ENCODE data around the gene PAGE2. TPM values are rescaled to one million over a fixed set of nuclear protein-coding genes. Genes with fewer than 3 reads are reported as not detected.

Gene PAGE2, protein sequence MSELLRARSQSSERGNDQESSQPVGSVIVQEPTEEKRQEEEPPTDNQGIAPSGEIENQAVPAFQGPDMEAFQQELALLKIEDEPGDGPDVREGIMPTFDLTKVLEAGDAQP
- total RNA-seq, result not detected

GRCh38 chrX:55088795-55089489 is at the start of gene PAGE2:
Gene PAGE2, plus strand, starts transcription at chrX:55089018. Its CDS starts 1,003 bp downstream, at chrX:55090021.

DNA sequence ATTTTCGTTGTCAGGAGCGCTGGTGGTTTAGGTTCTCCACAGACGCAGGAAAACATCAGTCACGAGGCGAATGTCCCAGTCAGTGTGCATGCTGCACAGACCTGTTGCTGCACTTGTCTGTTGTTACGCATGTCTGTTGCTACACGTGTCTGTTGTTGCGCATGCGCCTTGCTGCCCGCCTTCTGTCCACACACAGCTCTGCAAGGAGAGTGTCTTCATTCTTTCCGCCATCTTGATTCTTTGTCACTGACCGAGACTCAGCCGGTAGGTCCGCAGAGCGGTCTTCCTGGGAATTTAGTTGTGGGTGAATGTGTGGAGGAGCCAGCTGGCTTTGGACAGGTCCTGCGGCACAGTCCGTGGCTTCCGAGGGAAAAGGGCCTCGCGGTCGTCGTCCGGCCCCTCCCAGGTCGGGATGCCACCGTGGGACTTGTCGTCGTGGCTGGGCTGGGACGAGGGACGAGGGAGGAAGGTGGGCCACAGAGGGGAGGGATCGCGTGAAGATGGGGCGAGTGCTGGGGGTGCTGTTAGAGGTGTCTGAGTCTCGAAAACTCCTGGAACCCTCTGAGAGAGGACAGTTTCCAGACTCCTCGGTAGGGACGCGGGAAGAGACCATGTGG is 13.9 kb upstream of the PAGE2 start, which contains the start of gene PAGE2B:
TSS of gene PAGE2B (plus strand) at position 180 of the 617 bp plus-strand sequence. CDS start 1,012 bp downstream, outside the sequence.

Other genes starting within 250 kb of the PAGE2 start
- 119 TPM for gene TRO, start 168.2 kb upstream of the PAGE2 start, total RNA-seq
- 0.31 TPM for gene PFKFB1, start 94.8 kb upstream of the PAGE2 start, total RNA-seq
- gene APEX2, start 88.7 kb upstream of the PAGE2 start, total RNA-seq, result 2.2 TPM
- 16.0 TPM for gene ALAS2, start 58.0 kb upstream of the PAGE2 start, total RNA-seq
- gene PAGE2B, start 14.0 kb upstream of the PAGE2 start, total RNA-seq, result not detected
- not detected for gene PAGE5, start 131.3 kb downstream of the PAGE2 start, total RNA-seq
- gene PAGE3, start 175.9 kb downstream of the PAGE2 start, total RNA-seq, result not detected

Data from parietal lobe (tissue), 1 donor.